A549 (cell line): ENCODE measurements around the gene HERC3. TPM values are rescaled to one million over a fixed set of nuclear protein-coding genes. Genes with fewer than 3 reads are reported as not detected.

Experiments
- ATAC-seq, 2 experiments: fragments of 200-7000 bp in 1 of 2; fragments of >200 bp in 1 of 2; cut with Nextera tagmentation in 1 of 2; cut with Tn5 transposase in 1 of 2; 3 replicates each; pipeline versions ENCODE4 v1.8.0 to v1.9.1; 2018 to 2020; ENCODE audit warnings: mild to moderate bottlenecking in 1 of 2, moderate library complexity in 1 of 2
- CTCF ChIA-PET: fragments of 300-600 bp; sonication (Branson Sonifier 250); formaldehyde crosslinking; extraction: SDS; loops from one replicate; lab custom pipeline; 2021; ENCODE audit warnings: antibody characterized with exemption, inconsistent platforms; lab: Yijun Ruan, JAX
- POLR2A ChIA-PET: fragments of 350-600 bp; formaldehyde crosslinking; extraction: SDS; loops from one replicate; lab custom pipeline; 2021; ENCODE audit warnings: antibody characterized with exemption, inconsistent platforms; lab: Yijun Ruan, JAX
- DNase-seq, 2 experiments: peaks; one replicate each; pipeline versions ENCODE4 v3.0.0 to v3.0.0-alpha.2; 2011 to 2016; ENCODE audit warnings: low read depth in 1 of 2, low spot score in 1 of 2
- FAIRE-seq: peaks from 2 replicates; lab custom pipeline; 2011; peaks lifted over from hg19 to GRCh38; lab: Jason Lieb, UNC
- H3K27ac ChIP-seq, 2 experiments: fragments of >200 bp; sonication (Bioruptor Twin); formaldehyde crosslinking; 3 replicates each; pipeline ENCODE4 v1.5.1; 2016 to 2017
- H3K4me1 ChIP-seq: fragments of >200 bp; sonication (Bioruptor Twin); formaldehyde crosslinking; 3 replicates; pipeline ENCODE4 v1.6.1; 2016
- H3K4me2 ChIP-seq: fragments of >200 bp; sonication (Bioruptor Twin); formaldehyde crosslinking; 3 replicates; pipeline ENCODE4 v1.6.1; 2016
- H3K4me3 ChIP-seq: fragments of >200 bp; sonication (Bioruptor Twin); formaldehyde crosslinking; 3 replicates; pipeline ENCODE4 v1.5.1; 2016
- H3K9me3 ChIP-seq: fragments of >200 bp; sonication (Bioruptor Twin); formaldehyde crosslinking; 3 replicates; pipeline ENCODE4 v1.6.1; 2016
- ATOH8 ChIP-seq: fragments of 250-450 bp; sonication (Bioruptor Pico); IDR thresholded peaks from 2 replicates; pipeline ENCODE4 v1.5.0; 2020; ENCODE audit warnings: low read depth, mild to moderate bottlenecking, moderate library complexity
- CEBPB ChIP-seq, 2 experiments: fragments of >200 bp in 1 of 2; sonication (Bioruptor Twin) in 1 of 2; formaldehyde crosslinking in 1 of 2; IDR thresholded peaks; 2 replicates each; pipeline ENCODE4 v1.6.1; 2012 to 2016
- E2F6 ChIP-seq: IDR thresholded peaks from 2 replicates; pipeline ENCODE4 v1.6.1; 2012; ENCODE audit warnings: low read depth, borderline replicate concordance
- EHF ChIP-seq: fragments of 250-450 bp; sonication (Bioruptor Pico); IDR thresholded peaks from 2 replicates; pipeline ENCODE4 v1.5.0; 2020; ENCODE audit warnings: mild to moderate bottlenecking
- HES2 ChIP-seq: fragments of >200 bp; sonication (Bioruptor Twin); formaldehyde crosslinking; IDR thresholded peaks from 2 replicates; pipeline ENCODE4 v1.6.1; 2016
- HMGXB4 ChIP-seq: fragments of 250-450 bp; sonication (Bioruptor Pico); IDR thresholded peaks from 2 replicates; pipeline ENCODE4 v1.5.0; 2021; ENCODE audit warnings: mild to moderate bottlenecking, moderate library complexity, borderline replicate concordance
- HOXA7 ChIP-seq: fragments of 250-450 bp; sonication (Bioruptor Pico); IDR thresholded peaks from 2 replicates; pipeline ENCODE4 v1.5.0; 2020; ENCODE audit warnings: mild to moderate bottlenecking, moderate library complexity
- HOXB13 ChIP-seq: fragments of 250-450 bp; sonication (Bioruptor Pico); IDR thresholded peaks from 2 replicates; pipeline ENCODE4 v1.5.0; 2020; ENCODE audit warnings: low read depth, mild to moderate bottlenecking, moderate library complexity
- HOXB5 ChIP-seq: fragments of 250-450 bp; sonication (Bioruptor Pico); IDR thresholded peaks from 2 replicates; pipeline ENCODE4 v1.5.0; 2020; ENCODE audit warnings: mild to moderate bottlenecking, moderate library complexity
- JUN ChIP-seq, 2 experiments: fragments of >200 bp; sonication (Bioruptor Twin); formaldehyde crosslinking; IDR thresholded peaks; 2 replicates in 1 of 2; 3 replicates in 1 of 2; pipeline ENCODE4 v1.6.1; 2016 to 2017
- MAX ChIP-seq: IDR thresholded peaks from 2 replicates; pipeline ENCODE4 v1.6.1; 2012
- PBX3 ChIP-seq: IDR thresholded peaks from 2 replicates; pipeline ENCODE4 v1.6.1; 2012
- RAD21 ChIP-seq, 2 experiments: fragments of >200 bp in 1 of 2; sonication (Bioruptor Twin) in 1 of 2; formaldehyde crosslinking in 1 of 2; IDR thresholded peaks in 1 of 2; conservative IDR thresholded peaks in 1 of 2; 2 replicates in 1 of 2; 3 replicates in 1 of 2; pipeline ENCODE4 v1.6.1; 2012 to 2018; ENCODE audit warnings: inconsistent platforms in 1 of 2
- RCOR1 ChIP-seq: fragments of 150-350 bp; IDR thresholded peaks from 2 replicates; pipeline ENCODE4 v1.6.1; 2014; ENCODE audit warnings: antibody characterized with exemption, low read length, low read depth
- REST ChIP-seq: fragments of 200-600 bp; sonication (generic); IDR thresholded peaks from 2 replicates; pipeline ENCODE4 v1.6.1; 2016; ENCODE audit warnings: antibody characterized with exemption, mild to moderate bottlenecking, moderate library complexity
- RFX5 ChIP-seq: fragments of 450-650 bp; IDR thresholded peaks from 2 replicates; pipeline ENCODE4 v1.7.1; 2014; ENCODE audit warnings: antibody characterized with exemption, mild to moderate bottlenecking, moderate library complexity
- TFCP2L1 ChIP-seq: fragments of 250-450 bp; sonication (Bioruptor Pico); IDR thresholded peaks from 2 replicates; pipeline ENCODE4 v1.5.0; 2021; ENCODE audit warnings: mild to moderate bottlenecking
- ZFP36 ChIP-seq: fragments of 450-650 bp; IDR thresholded peaks from 2 replicates; pipeline ENCODE4 v1.6.1; 2014; ENCODE audit warnings: borderline replicate concordance; ENCODE audit not compliant: partially characterized antibody
- WGBS: methylation state at CpG from one replicate; pipeline ENCODE4 v1.1.6; 2017; ENCODE audit errors: missing lambda C conversion rate; 5-methylcytosine and 5-hydroxymethylcytosine counted together
- polyA plus RNA-seq, 4 experiments: library from polyadenylated mRNA; depleted of rRNA in 3 of 4; stranded (reverse); fragments of >200 nt; fragmentation: RNase III in 1 of 4; extraction: RNeasy Plus Mini Kit Qiagen cat#74134 plus additional on column Dnase treatment in 1 of 4; gene quantifications; 2 replicates in 3 of 4; 3 replicates in 1 of 4; pipeline ENCODE4 v1.2.3, GENCODE V29; 2011 to 2017

The HERC3 gene
- polyA plus RNA-seq, 2 of the 4 experiments (the other 2 are of a cell fraction): 4.9 to 6.2 TPM

- POLR2A ChIA-PET: no interaction called here
- DNase-seq (no peak), ATAC-seq (no peak), FAIRE-seq (no peak)
- Histone ChIP-seq H3K4me3 (no peak overlapping the region), H3K27ac (no peak overlapping the region), H3K9me3 (no peaks in the 10 kb centered on the region), H3K4me1 (no peaks in the 10 kb centered on the region), H3K4me2 (no peak overlapping the region)
- WGBS: 96% methylated on average over 4 of the region's 5 CpGs
- TF ChIP-seq PBX3 (no peak), HOXB13 (CRISPR knock-in tag) (no peak), TFCP2L1 (CRISPR knock-in tag) (no peak), CEBPB (IDR thresholded peaks at IDR 0.05) (no peak), JUN (IDR thresholded peaks at IDR 0.05) (no peak), RAD21 (conservative IDR thresholded peaks at IDR 0.05 in 1 of 2, IDR thresholded peaks at IDR 0.05 in 1 of 2) (no peak), ATOH8 (no peak), REST (no peak), RFX5 (no peak)
- CTCF ChIA-PET: no interaction called here
Observed at GRCh38 chr4:88730811-88731210, 138.5 kb downstream of the HERC3 start.

- no peaks in the 10 kb centered on the region for H3K4me1 ChIP-seq
- H3K27ac ChIP-seq: no peak overlapping the region
- H3K4me3 ChIP-seq: no peak overlapping the region
- POLR2A ChIA-PET: no interaction called here
- 97% methylated on average over 4 of the region's 4 CpGs for WGBS
- FAIRE-seq (no peak), ATAC-seq (no peak), DNase-seq (no peak)
- TF ChIP-seq MAX (no peak), HOXA7 (CRISPR knock-in tag) (no peak), EHF (no peak), TFCP2L1 (CRISPR knock-in tag) (no peak), ZFP36 (no peak), E2F6 (no peak), HES2 (no peak), CEBPB (IDR thresholded peaks at IDR 0.05) (no peak), HMGXB4 (no peak), PBX3 (no peak), RCOR1 (no peak), HOXB5 (CRISPR knock-in tag) (no peak)
- no peaks in the 10 kb centered on the region for H3K9me3 ChIP-seq
- CTCF ChIA-PET: no interaction called here
- H3K4me2 ChIP-seq: no peak overlapping the region
Observed at GRCh38 chr4:88731381-88731780, 139.1 kb downstream of the HERC3 start.
